DOHH2 (cell line): ENCODE results near the gene PYGO2.

Experiments used
- CTCF ChIP-seq: fragments of 200-600 bp; sonication (generic); IDR thresholded peaks from one replicate; pipeline ENCODE4 v1.5.1; 2014; ENCODE audit warnings: antibody characterized with exemption, mild to moderate bottlenecking, low read depth, low read length; ENCODE audit not compliant: poor library complexity, severe bottlenecking
- EZH2phosphoT487 ChIP-seq: fragments of 200-600 bp; sonication (generic); IDR thresholded peaks from 2 replicates; pipeline ENCODE4 v1.6.1; 2017; ENCODE audit warnings: borderline replicate concordance, mild to moderate bottlenecking, antibody characterized with exemption, low read length, moderate library complexity, mixed read lengths

- TF ChIP-seq CTCF: no peak
- no peak for TF ChIP-seq EZH2phosphoT487
Observed at GRCh38 chr1:155009742-155010141, 48.2 kb upstream of the PYGO2 start.
